Measurements from ENCODE around the gene CELSR1.

- no peak for TF ChIP-seq POLR2A (IDR thresholded peaks at IDR 0.05; ENCODE audit: low read length)
- TF ChIP-seq GATA1 (IDR thresholded peaks at IDR 0.05; ENCODE audit: low read depth, low read length): no peak
These were observed 214.7 kb downstream of the CELSR1 start for GRCh38 chr22:46322711-46323110.

All from erythroblast (primary cell).